Stimulated activated CD8-positive, alpha-beta memory T cell treated with anti-CD3 and anti-CD28 coated beads, Interleukin-4, amount 100 ng/mL, for 4 hours (primary cell): Measurements from ENCODE around the gene HSD3B7.
"Not testable (repeated sequence)": the region's sequence is repeated elsewhere in the genome, so short reads cannot be mapped to it uniquely, and the experiment has no call there.

Experiments used
- DNase-seq, 2 donors: peaks; one replicate each; pipeline ENCODE4 v3.0.0-alpha.2; 2020; ENCODE audit warnings: low read depth in 2 of 2, low spot score in 1 of 2

HSD3B7 gene

GRCh38 chr16:30998852-30999761, 14.1 kb downstream of the HSD3B7 start:
- no peak for DNase-seq

GRCh38 chr16:31000671-31001382, 15.8 kb downstream of the HSD3B7 start:
- no peak for DNase-seq

- no peak for DNase-seq
Measured at GRCh38 chr16:31001507-31002249, 16.7 kb downstream of the HSD3B7 start.

GRCh38 chr16:31002250-31002700, 17.3 kb downstream of the HSD3B7 start:
- DNase-seq = no peak

- DNase-seq = no peak
Measured at GRCh38 chr16:31002862-31003341, 17.9 kb downstream of the HSD3B7 start.

- no peak for DNase-seq
Measured at GRCh38 chr16:31003744-31004143, 18.7 kb downstream of the HSD3B7 start.

GRCh38 chr16:31004658-31005057, 19.7 kb downstream of the HSD3B7 start:
- DNase-seq = no peak

GRCh38 chr16:31005350-31006085, 20.5 kb downstream of the HSD3B7 start:
- DNase-seq = no peak

- no peak for DNase-seq
Measured at GRCh38 chr16:31006086-31006385, 21.0 kb downstream of the HSD3B7 start.

GRCh38 chr16:31006589-31006988, 21.6 kb downstream of the HSD3B7 start:
- DNase-seq = no peak

GRCh38 chr16:31007684-31008083, 22.7 kb downstream of the HSD3B7 start:
- DNase-seq = no peak

- DNase-seq = no peak
Measured at GRCh38 chr16:31008149-31008548, 23.1 kb downstream of the HSD3B7 start.

GRCh38 chr16:31008551-31008950, 23.5 kb downstream of the HSD3B7 start:
- DNase-seq = no peak

- no peak for DNase-seq
Measured at GRCh38 chr16:31009120-31009519, 24.1 kb downstream of the HSD3B7 start.

GRCh38 chr16:31009894-31010584, 25.0 kb downstream of the HSD3B7 start:
- DNase-seq = no peak

- DNase-seq = peak in 1 of 2 donors; percentile 27
Measured at GRCh38 chr16:31010585-31011325, 25.7 kb downstream of the HSD3B7 start, which contains the start of gene STX1B. Gene STX1B, minus strand, starts transcription at chr16:31010638. Its CDS starts 242 bp downstream, at chr16:31010396.

GRCh38 chr16:31011815-31012214, 26.8 kb downstream of the HSD3B7 start:
- DNase-seq = not testable (repeated sequence)

- DNase-seq = not testable (repeated sequence)
Measured at GRCh38 chr16:31013292-31013691, 28.3 kb downstream of the HSD3B7 start.

- DNase-seq = no peak
Measured at GRCh38 chr16:31016018-31016417, 31.0 kb downstream of the HSD3B7 start.
